Prostate gland (tissue), 2 donors: ENCODE results near the gene MYO15B. TPM values are rescaled to one million over a fixed set of nuclear protein-coding genes. Genes with fewer than 3 reads are reported as not detected.

Experiments
- DNase-seq: peaks from one replicate; pipeline ENCODE4 v3.0.0-alpha.2; 2019; ENCODE audit warnings: low spot score
- H3K27ac ChIP-seq, 2 donors: fragments of 200-600 bp; sonication (generic); 2 replicates each; pipeline ENCODE4 v1.5.1; 2017 to 2019
- H3K27me3 ChIP-seq: fragments of 200-600 bp; sonication (generic); replicated peaks from 2 replicates; pipeline ENCODE4 v1.5.1; 2019; ENCODE audit not compliant: insufficient read depth
- H3K36me3 ChIP-seq, 2 donors: fragments of 200-600 bp; sonication (generic); 1 replicate in 1 of 2; 2 replicates in 1 of 2; pipeline versions ENCODE4 v1.5.1 to v1.8.1; 2017 to 2019
- H3K4me1 ChIP-seq: fragments of 200-600 bp; sonication (generic); replicated peaks from 2 replicates; pipeline ENCODE4 v1.5.1; 2019
- H3K4me3 ChIP-seq, 2 donors: fragments of 200-600 bp; sonication (generic); 2 replicates each; pipeline ENCODE4 v1.5.1; 2017 to 2019
- H3K9me3 ChIP-seq: fragments of 200-600 bp; sonication (generic); 2 replicates; pipeline ENCODE4 v1.5.1; 2017
- POLR2A ChIP-seq: fragments of 450-650 bp; IDR thresholded peaks from one replicate; pipeline ENCODE4 v1.6.1; 2016; ENCODE audit warnings: antibody characterized with exemption, mild to moderate bottlenecking
- POLR2AphosphoS5 ChIP-seq: sonication (generic); formaldehyde crosslinking; IDR thresholded peaks from one replicate; pipeline ENCODE4 v1.6.1; 2017; ENCODE audit warnings: antibody characterized with exemption
- WGBS: methylation state at CpG from one replicate; pipeline ENCODE4 v1.1.5; 2018; 5-methylcytosine and 5-hydroxymethylcytosine counted together
- intact Hi-C: fragments of 100-400 bp; cut with DNase I; formaldehyde crosslinking; loops from one replicate; pipeline ENCODE4 v1.14.2; 2022
- total RNA-seq, 2 donors: library from RNA; depleted of rRNA; stranded (reverse); fragments of >200 nt; gene quantifications; one replicate each; pipeline ENCODE4 v1.1.0, GENCODE V29; 2016
- TF ChIP-seq, protein P1 (sequence below), 4 experiments: fragments of 200-600 bp in 2 of 4; fragments of 450-650 bp in 2 of 4; sonication (generic) in 2 of 4; IDR thresholded peaks; 1 replicate in 3 of 4; 2 replicates in 1 of 4; pipeline ENCODE4 v1.5.1; 2016 to 2019; ENCODE audit warnings: antibody characterized with exemption in 4 of 4, mild to moderate bottlenecking in 2 of 4, moderate library complexity in 2 of 4

MYO15B gene
- total RNA-seq, 2 donors from 2014 or later: 86.5 to 214 TPM

DNA sequence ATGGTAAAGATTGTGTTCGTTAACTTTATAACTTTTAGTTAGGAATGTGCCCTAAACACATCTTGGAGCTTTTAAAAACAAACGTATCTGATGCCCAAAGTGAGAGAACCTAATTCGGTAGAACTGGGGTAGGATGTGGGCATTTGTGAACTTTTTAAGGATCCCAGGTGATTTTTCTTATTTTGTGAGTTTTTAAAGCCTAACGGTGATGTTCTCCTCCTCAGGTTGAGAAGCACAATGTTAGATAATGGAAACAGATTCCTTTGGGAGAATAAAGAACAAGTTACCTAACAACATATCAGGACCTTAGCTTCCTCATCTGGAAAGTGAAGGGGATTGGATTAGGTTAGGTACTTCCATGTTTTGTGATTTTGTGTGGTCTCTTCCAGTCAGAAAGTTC lies 80.2 kb downstream of the MYO15B start:
- DNase-seq: no peak
- Histone ChIP-seq H3K9me3 (no peaks in the 10 kb centered on the region), H3K27ac (peak overlapping the region; percentile 69 to 80), H3K36me3 (peaks cover 0 to 6% of the 10 kb centered on the region in 2 donors), H3K27me3 (no peaks in the 10 kb centered on the region), H3K4me3 (peak overlapping the region; percentile 74 to 88), H3K4me1 (peaks cover 7% of the 10 kb centered on the region)
- intact Hi-C loops: no loop called here
- TF ChIP-seq, protein P1, sequence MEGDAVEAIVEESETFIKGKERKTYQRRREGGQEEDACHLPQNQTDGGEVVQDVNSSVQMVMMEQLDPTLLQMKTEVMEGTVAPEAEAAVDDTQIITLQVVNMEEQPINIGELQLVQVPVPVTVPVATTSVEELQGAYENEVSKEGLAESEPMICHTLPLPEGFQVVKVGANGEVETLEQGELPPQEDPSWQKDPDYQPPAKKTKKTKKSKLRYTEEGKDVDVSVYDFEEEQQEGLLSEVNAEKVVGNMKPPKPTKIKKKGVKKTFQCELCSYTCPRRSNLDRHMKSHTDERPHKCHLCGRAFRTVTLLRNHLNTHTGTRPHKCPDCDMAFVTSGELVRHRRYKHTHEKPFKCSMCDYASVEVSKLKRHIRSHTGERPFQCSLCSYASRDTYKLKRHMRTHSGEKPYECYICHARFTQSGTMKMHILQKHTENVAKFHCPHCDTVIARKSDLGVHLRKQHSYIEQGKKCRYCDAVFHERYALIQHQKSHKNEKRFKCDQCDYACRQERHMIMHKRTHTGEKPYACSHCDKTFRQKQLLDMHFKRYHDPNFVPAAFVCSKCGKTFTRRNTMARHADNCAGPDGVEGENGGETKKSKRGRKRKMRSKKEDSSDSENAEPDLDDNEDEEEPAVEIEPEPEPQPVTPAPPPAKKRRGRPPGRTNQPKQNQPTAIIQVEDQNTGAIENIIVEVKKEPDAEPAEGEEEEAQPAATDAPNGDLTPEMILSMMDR (IDR thresholded peaks at IDR 0.05): no peak
- TF ChIP-seq POLR2A: no peak
- TF ChIP-seq POLR2AphosphoS5: no peak
- 5% methylated on average over 4 of the region's 4 CpGs for WGBS

DNA sequence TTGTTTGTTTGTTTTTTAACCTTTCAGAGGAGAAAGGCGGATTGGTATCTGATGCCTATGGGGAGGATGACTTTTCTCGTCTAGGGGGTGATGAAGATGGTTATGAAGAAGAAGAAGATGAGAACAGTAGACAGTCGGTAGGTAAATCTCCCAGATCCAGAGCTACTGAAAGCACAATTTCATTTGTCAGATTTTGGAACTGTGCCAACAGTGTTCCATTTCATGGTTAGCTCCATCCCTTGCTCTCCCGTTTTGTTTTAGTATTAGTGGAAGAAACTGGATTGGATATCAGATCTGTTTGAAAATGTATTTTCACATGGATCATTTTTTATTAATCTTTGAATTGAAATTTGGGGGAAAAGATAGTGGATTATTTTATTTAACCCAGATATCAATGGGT lies 80.9 kb downstream of the MYO15B start:
- peaks cover 7% of the 10 kb centered on the region for H3K4me1 ChIP-seq
- 50% methylated on average over 4 of the region's 4 CpGs for WGBS
- intact Hi-C loops: no loop called here
- H3K9me3 ChIP-seq: no peaks in the 10 kb centered on the region
- no peak overlapping the region for H3K27ac ChIP-seq
- no peak overlapping the region for H3K4me3 ChIP-seq
- DNase-seq: no peak
- H3K36me3 ChIP-seq: peaks cover 0 to 13% of the 10 kb centered on the region in 2 donors
- H3K27me3 ChIP-seq: no peaks in the 10 kb centered on the region
- TF ChIP-seq POLR2AphosphoS5: no peak
- TF ChIP-seq, protein P1 (IDR thresholded peaks at IDR 0.05): no peak
- no peak for TF ChIP-seq POLR2A

DNA sequence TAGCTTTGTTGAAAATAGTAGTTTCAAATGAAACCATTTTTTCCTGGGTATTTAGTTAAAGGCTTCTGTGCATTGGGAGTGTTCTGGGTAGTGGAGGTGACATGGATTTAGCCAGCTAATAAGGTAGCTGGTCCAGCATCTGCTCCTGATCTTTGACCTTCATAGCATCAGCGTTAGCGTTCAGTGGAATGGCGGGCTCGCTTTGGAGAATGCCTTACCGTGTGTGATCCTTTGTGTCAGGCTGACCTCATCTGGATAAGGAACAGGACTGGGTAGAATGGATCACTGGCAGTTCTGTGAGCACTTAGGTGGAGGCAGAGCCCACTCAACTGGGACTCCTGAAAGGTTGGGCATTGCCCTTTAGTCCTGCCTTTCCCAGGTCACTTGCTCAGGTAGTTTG lies 83.3 kb downstream of the MYO15B start:
- H3K4me1 ChIP-seq: peaks cover 6% of the 10 kb centered on the region
- no peaks in the 10 kb centered on the region for H3K27me3 ChIP-seq
- H3K36me3 ChIP-seq: peaks cover 4 to 14% of the 10 kb centered on the region in 2 donors
- 83% methylated on average over 5 of the region's 5 CpGs for WGBS
- no peak overlapping the region for H3K4me3 ChIP-seq
- H3K9me3 ChIP-seq: no peaks in the 10 kb centered on the region
- intact Hi-C loops: no loop called here
- no peak for TF ChIP-seq POLR2AphosphoS5
- TF ChIP-seq, protein P1 (IDR thresholded peaks at IDR 0.05): no peak
- TF ChIP-seq POLR2A: no peak
- DNase-seq: no peak
- H3K27ac ChIP-seq: no peak overlapping the region

DNA sequence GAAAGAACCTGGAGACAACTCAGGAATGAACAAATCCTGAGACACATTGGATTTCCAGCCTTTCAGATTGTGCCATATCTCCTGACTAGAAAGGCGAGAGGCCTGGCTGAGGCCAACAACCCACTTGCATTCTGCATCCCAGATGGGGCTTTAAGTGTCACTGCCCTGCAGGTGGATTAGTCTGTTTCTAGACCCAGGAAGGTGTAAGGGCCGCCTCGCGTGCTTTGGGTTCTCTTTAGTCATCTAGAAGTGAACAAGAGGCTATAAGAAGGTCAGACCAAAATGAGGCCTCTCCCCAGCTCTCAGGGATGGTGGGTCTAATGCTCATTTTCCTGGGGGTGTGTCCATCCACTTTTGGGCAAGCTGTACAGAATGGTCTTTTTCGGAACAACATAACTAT lies 84.4 kb downstream of the MYO15B start:
- no peak overlapping the region for H3K27ac ChIP-seq
- no peaks in the 10 kb centered on the region for H3K27me3 ChIP-seq
- whole genome bisulfite sequencing: 93% methylated on average over 5 of the region's 5 CpGs
- H3K4me3 ChIP-seq: no peak overlapping the region
- no peak for DNase-seq
- H3K36me3 ChIP-seq: peaks cover 4 to 14% of the 10 kb centered on the region in 2 donors
- TF ChIP-seq, protein P1 (IDR thresholded peaks at IDR 0.05): no peak
- TF ChIP-seq POLR2A (no peak), POLR2AphosphoS5 (no peak)
- H3K9me3 ChIP-seq: no peaks in the 10 kb centered on the region
- intact Hi-C loops: loop anchor here (2.0 kb wide), 1 partner anchor 79 kb away; no protein-coding TSS in a partner anchor
- no peaks in the 10 kb centered on the region for H3K4me1 ChIP-seq

- H3K36me3 ChIP-seq: peaks cover 4 to 14% of the 10 kb centered on the region in 2 donors
- TF ChIP-seq POLR2AphosphoS5 (no peak), POLR2A (no peak)
- TF ChIP-seq, protein P1 (IDR thresholded peaks at IDR 0.05): no peak
- no peak for DNase-seq
Observed at GRCh38 chr17:75673487-75673886, 85.9 kb downstream of the MYO15B start.

More at GRCh38 chr17:75673487-75673886, 85.9 kb downstream of the MYO15B start:
- intact Hi-C loops: loop anchor here (2.0 kb wide), 1 partner anchor 77 kb away; no protein-coding TSS in a partner anchor
- Histone ChIP-seq H3K4me3 (no peak overlapping the region), H3K9me3 (no peaks in the 10 kb centered on the region), H3K27ac (no peak overlapping the region), H3K27me3 (no peaks in the 10 kb centered on the region), H3K4me1 (no peaks in the 10 kb centered on the region)
- 75% methylated on average over 4 of the region's 4 CpGs for WGBS
